Keratinocyte (primary cell): ENCODE measurements around the gene MAGI2. TPM values are rescaled to one million over a fixed set of nuclear protein-coding genes. Genes with fewer than 3 reads are reported as not detected.

ENCODE experiments used
- DNase-seq: peaks from one replicate; pipeline ENCODE4 v3.0.0-alpha.2; 2011; ENCODE audit warnings: low read depth, missing footprints, low spot score
- FAIRE-seq: peaks from 2 replicates; lab custom pipeline; 2011; peaks lifted over from hg19 to GRCh38; lab: Jason Lieb, UNC
- H2AFZ ChIP-seq: 2 replicates; pipeline ENCODE4 v1.6.0; 2012; ENCODE audit warnings: low read length, control low read depth, inconsistent platforms; ENCODE audit not compliant: control insufficient read depth
- H3K27ac ChIP-seq: 2 replicates; pipeline ENCODE4 v1.5.1; 2011; ENCODE audit warnings: low read length; ENCODE audit not compliant: control insufficient read depth, insufficient read depth
- H3K27me3 ChIP-seq: 3 replicates; pipeline ENCODE4 v1.6.0; 2011; ENCODE audit warnings: low read length; ENCODE audit not compliant: control insufficient read depth, insufficient read depth; ENCODE audit errors: extremely low read depth
- H3K36me3 ChIP-seq, 2 experiments: 2 replicates in 1 of 2; 3 replicates in 1 of 2; pipeline ENCODE4 v1.5.1; 2011; ENCODE audit warnings: low read length in 2 of 2, mild to moderate bottlenecking in 1 of 2; ENCODE audit not compliant: control insufficient read depth in 2 of 2, insufficient read depth in 2 of 2; ENCODE audit errors: extremely low read depth in 1 of 2
- H3K4me1 ChIP-seq: 3 replicates; pipeline ENCODE4 v1.5.1; 2011; ENCODE audit warnings: low read length; ENCODE audit not compliant: control insufficient read depth, insufficient read depth; ENCODE audit errors: extremely low read depth
- H3K4me2 ChIP-seq: 3 replicates; pipeline ENCODE4 v1.6.0; 2011; ENCODE audit warnings: low read depth, low read length; ENCODE audit not compliant: control insufficient read depth, insufficient read depth; ENCODE audit errors: extremely low read depth
- H3K4me3 ChIP-seq, 3 experiments: fragments of 200-600 bp in 1 of 3; sonication (generic) in 1 of 3; 2 replicates in 2 of 3; 3 replicates in 1 of 3; pipeline ENCODE4 v1.5.1; 2011 to 2016; ENCODE audit warnings: low read length in 3 of 3, mild to moderate bottlenecking in 3 of 3, control low read depth in 2 of 3, inconsistent platforms in 1 of 3, low read depth in 1 of 3, mixed read lengths in 1 of 3, mixed run types in 1 of 3, moderate library complexity in 1 of 3; ENCODE audit not compliant: control insufficient read depth in 2 of 3, insufficient read depth in 2 of 3; ENCODE audit errors: extremely low read depth in 1 of 3
- H3K79me2 ChIP-seq: 2 replicates; pipeline ENCODE4 v1.6.0; 2012; ENCODE audit warnings: low read length; ENCODE audit not compliant: control insufficient read depth, insufficient read depth
- H3K9ac ChIP-seq: 3 replicates; pipeline ENCODE4 v1.6.0; 2011; ENCODE audit warnings: low read length; ENCODE audit not compliant: control insufficient read depth, insufficient read depth; ENCODE audit errors: extremely low read depth
- H3K9me1 ChIP-seq: 3 replicates; pipeline ENCODE4 v1.6.0; 2011; ENCODE audit warnings: low read length; ENCODE audit not compliant: control insufficient read depth, insufficient read depth; ENCODE audit errors: extremely low read depth
- H3K9me3 ChIP-seq: 2 replicates; pipeline ENCODE4 v1.5.1; 2012; ENCODE audit warnings: low read depth, low read length; ENCODE audit not compliant: control insufficient read depth
- H4K20me1 ChIP-seq: 3 replicates; pipeline ENCODE4 v1.6.0; 2011; ENCODE audit warnings: low read length; ENCODE audit not compliant: control insufficient read depth, insufficient read depth; ENCODE audit errors: extremely low read depth
- CTCF ChIP-seq, 3 experiments: IDR thresholded peaks in 1 of 3; conservative IDR thresholded peaks in 1 of 3; optimal IDR thresholded peaks in 1 of 3; 2 replicates in 2 of 3; 3 replicates in 1 of 3; pipeline versions ENCODE3 to v1.5.1; 2011; ENCODE audit warnings: low read length in 3 of 3, mild to moderate bottlenecking in 3 of 3, moderate library complexity in 2 of 3, control low read depth in 1 of 3, inconsistent platforms in 1 of 3; ENCODE audit not compliant: insufficient read depth in 2 of 3; ENCODE audit errors: extremely low read depth in 1 of 3
- EZH2 ChIP-seq: IDR thresholded peaks from one replicate; pipeline ENCODE4 v1.6.1; 2012; ENCODE audit warnings: inconsistent platforms, mild to moderate bottlenecking, low read length, moderate library complexity
- dilution Hi-C: fragments of 300-500 bp; cut with MboI; formaldehyde crosslinking; loops from one replicate; pipeline ENCODE4 v1.7.0; 2020; ENCODE audit warnings: low sequenced_read_pairs; ENCODE audit not compliant: extremely low pct_ligation_motif_present
- polyA plus RNA-seq, 5 experiments: library from polyadenylated mRNA; depleted of rRNA in 3 of 5; stranded (reverse) in 3 of 5; stranded (forward) in 1 of 5; unstranded in 1 of 5; fragments of >200 nt; gene quantifications; 1 replicate in 1 of 5; 2 replicates in 3 of 5; 3 replicates in 1 of 5; pipeline versions ENCODE4 v1.2.1 to v1.2.3, GENCODE V29; 2011 to 2012; ENCODE audit warnings: missing spikeins in 2 of 5, low read depth in 1 of 5, low replicate concordance in 1 of 5

The MAGI2 gene
- polyA plus RNA-seq, 1 donor (not counting 4 experiments of a cell fraction or from before 2014, with no cell fraction given), result 0.07 TPM

- H3K27me3 ChIP-seq, result no peaks in the 10 kb centered on the region
- no peak overlapping the region for H3K27ac ChIP-seq
- dilution Hi-C loops, result no loop called here
These were observed 361.8 kb downstream of the MAGI2 start for GRCh38 chr7:79091661-79092060.

GRCh38 chr7:79091011-79091410, 362.5 kb downstream of the MAGI2 start:
- Histone ChIP-seq H3K27ac (no peak overlapping the region), H2AFZ (no peak overlapping the region), H3K4me3 (no peak overlapping the region), H3K9me1 (no peaks in the 10 kb centered on the region), H3K4me2 (no peak overlapping the region), H3K9me3 (no peaks in the 10 kb centered on the region), H3K4me1 (no peaks in the 10 kb centered on the region), H3K36me3 (no peaks in the 10 kb centered on the region), H3K27me3 (no peaks in the 10 kb centered on the region), H3K79me2 (no peaks in the 10 kb centered on the region), H4K20me1 (no peaks in the 10 kb centered on the region), H3K9ac (no peak overlapping the region)
- FAIRE-seq, result no peak
- TF ChIP-seq EZH2, result no peak
- TF ChIP-seq CTCF (optimal IDR thresholded peaks at IDR 0.05 in 1 of 3, IDR thresholded peaks at IDR 0.05 in 1 of 3, conservative IDR thresholded peaks at IDR 0.05 in 1 of 3; ENCODE audit: extremely low read depth in 1 of 3, insufficient read depth in 2 of 3, low read length in 3 of 3), result no peak
- no peak for DNase-seq
- dilution Hi-C loops, result no loop called here

More at GRCh38 chr7:79091661-79092060, 361.8 kb downstream of the MAGI2 start:
- no peak for TF ChIP-seq CTCF (optimal IDR thresholded peaks at IDR 0.05 in 1 of 3, IDR thresholded peaks at IDR 0.05 in 1 of 3, conservative IDR thresholded peaks at IDR 0.05 in 1 of 3; ENCODE audit: extremely low read depth in 1 of 3, insufficient read depth in 2 of 3, low read length in 3 of 3)
- no peak for TF ChIP-seq EZH2
- FAIRE-seq, result no peak
- Histone ChIP-seq H4K20me1 (no peaks in the 10 kb centered on the region), H3K4me2 (no peak overlapping the region), H3K36me3 (no peaks in the 10 kb centered on the region), H3K9me1 (no peaks in the 10 kb centered on the region), H3K79me2 (no peaks in the 10 kb centered on the region), H3K9ac (no peak overlapping the region), H2AFZ (no peak overlapping the region), H3K4me1 (no peaks in the 10 kb centered on the region), H3K9me3 (no peaks in the 10 kb centered on the region), H3K4me3 (no peak overlapping the region)
- DNase-seq, result no peak
